HG03039 (cell line): ENCODE data around the gene HOXC12.

Experiments used
- ATAC-seq: cut with Tn5 transposase; IDR thresholded peaks from one replicate; pipeline ENCODE4 v1.9.1; 2021; ENCODE audit warnings: mild to moderate bottlenecking, moderate library complexity; ENCODE audit not compliant: unreplicated experiment

Gene HOXC12

GRCh38 chr12:53995002-53995377 lies 40.3 kb downstream of the HOXC12 start:
- no peak for ATAC-seq

DNA sequence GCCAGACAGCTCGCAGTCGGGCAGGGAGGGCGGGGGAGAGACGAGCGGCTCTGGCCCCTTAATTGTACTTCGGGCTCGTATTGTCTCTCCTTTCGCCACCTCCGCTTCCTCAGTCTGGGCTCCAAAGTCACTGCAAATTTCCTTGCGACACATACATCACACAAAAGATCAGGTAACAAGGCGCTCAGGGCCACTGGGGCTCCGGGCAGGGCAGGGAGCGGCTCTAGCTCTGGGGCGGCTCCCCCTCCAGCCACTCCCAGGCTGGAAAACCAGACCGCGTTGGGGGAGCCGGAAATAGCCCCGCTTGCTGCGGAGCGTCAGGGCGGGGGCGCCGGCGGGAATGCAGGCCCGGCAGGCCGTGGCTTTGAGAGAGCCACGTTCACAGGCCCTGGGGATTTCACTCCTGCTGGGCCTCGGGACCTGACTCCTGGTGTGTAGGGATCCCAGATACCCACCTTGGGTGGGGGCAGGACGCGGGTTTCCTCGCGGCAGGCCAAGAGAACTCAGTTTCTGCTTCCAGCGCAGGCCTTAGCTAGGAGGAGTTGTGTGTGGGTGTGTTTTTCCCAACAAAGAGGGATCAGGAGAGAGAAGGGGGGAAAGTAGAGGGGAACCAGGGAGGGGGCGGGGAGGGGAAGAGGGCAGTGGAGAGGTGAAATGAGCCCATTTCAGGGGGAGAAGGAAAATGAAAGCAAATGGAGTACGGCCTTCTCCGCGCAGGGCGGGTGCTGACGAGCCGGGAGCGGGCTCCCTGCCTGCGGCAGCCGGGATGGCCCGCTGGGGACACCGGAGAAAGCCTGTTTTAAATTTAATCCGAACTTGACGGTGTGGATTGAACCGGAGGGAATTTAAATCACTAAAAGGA lies 40.9 kb downstream of the HOXC12 start:
- ATAC-seq: no peak

DNA sequence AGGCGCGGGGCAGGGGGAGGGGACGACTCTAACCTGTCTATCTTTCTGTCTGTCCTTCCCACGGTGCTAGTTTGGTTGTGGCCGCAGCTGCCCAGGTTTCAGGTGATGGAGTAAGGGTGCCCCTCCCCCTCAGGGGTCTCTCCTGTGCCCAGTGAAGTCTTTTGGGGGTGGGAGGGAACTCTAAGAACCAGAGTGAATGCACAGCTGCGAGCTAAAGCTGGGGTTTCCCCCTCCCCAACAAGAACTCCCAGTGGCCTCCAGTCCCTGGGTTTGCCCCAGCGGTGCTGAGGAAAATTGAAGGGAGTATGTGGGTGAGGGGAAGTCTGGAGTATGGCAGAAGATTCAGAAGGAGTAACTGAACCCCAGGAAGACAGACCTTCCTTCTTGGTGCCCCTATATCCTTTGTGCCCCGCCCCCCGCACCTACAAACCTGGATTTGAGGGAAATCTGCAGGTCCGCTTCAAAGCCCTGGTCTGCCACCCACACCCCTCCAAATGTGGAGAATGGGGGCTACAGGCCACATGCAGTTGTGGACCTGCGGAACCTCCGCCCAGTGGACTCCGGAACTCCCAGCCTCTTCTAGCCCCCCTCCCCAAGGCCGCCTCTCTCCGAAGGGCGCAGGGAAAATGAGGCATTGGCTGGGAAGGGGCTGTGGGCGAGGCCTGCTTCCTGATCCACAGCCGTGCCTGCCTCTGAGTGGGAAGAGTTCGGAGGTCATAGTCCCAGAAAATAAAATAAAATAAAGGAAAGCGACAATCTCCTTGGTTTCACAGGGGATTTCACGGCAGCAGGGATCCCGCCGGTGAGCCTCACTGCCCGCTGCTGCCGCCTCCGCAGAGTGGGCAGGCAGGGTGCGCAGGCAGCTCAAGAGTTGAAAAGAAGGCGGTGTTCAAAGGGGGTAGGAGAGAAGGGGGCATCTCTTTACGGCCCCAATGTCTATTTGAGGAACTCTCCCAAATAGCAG lies 41.8 kb downstream of the HOXC12 start:
- ATAC-seq: no peak

- no peak for ATAC-seq
Measured at GRCh38 chr12:53997204-53998109, 42.8 kb downstream of the HOXC12 start.

DNA sequence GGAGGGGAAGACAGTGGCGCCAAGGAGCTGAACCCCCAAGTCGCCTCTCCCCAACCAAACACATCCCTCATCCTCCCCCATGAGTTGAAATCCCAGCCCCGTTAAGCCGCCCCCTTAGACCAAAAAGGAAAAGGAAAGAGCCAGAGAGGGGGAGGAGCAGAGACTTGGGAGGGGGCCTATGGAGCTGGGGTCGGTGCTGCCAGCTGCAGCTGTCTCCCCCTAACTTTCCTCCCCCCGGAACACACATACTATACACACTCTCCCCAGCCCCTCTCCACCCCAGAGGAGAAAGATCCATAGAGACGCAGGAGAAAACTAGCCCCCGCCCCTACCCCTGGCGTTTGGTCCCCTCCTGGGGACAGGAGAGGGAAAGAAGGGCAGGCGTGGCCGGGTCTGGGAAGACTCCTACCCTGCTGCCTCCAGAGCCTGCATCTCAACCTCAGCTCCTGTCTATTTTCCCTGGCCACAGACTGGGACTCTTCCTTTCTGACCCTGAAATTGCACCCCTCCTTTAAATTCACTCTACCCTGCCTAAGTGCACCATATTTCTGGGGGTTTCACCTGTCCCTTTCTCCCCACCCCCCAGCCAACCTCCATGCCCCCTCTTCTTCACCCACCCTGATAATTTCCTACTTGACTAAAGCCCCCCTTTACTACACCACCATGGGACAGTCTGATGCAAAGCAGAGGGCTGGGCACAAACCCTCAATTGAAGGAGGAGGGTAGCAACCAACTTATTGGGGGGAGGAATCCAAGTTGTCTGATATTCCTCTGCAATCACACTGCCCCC lies 43.6 kb downstream of the HOXC12 start:
- no peak for ATAC-seq

- ATAC-seq: no peak
Measured at GRCh38 chr12:53998900-53999236, 44.2 kb downstream of the HOXC12 start.

- ATAC-seq: no peak
Measured at GRCh38 chr12:53999559-54000115, 44.9 kb downstream of the HOXC12 start.

DNA sequence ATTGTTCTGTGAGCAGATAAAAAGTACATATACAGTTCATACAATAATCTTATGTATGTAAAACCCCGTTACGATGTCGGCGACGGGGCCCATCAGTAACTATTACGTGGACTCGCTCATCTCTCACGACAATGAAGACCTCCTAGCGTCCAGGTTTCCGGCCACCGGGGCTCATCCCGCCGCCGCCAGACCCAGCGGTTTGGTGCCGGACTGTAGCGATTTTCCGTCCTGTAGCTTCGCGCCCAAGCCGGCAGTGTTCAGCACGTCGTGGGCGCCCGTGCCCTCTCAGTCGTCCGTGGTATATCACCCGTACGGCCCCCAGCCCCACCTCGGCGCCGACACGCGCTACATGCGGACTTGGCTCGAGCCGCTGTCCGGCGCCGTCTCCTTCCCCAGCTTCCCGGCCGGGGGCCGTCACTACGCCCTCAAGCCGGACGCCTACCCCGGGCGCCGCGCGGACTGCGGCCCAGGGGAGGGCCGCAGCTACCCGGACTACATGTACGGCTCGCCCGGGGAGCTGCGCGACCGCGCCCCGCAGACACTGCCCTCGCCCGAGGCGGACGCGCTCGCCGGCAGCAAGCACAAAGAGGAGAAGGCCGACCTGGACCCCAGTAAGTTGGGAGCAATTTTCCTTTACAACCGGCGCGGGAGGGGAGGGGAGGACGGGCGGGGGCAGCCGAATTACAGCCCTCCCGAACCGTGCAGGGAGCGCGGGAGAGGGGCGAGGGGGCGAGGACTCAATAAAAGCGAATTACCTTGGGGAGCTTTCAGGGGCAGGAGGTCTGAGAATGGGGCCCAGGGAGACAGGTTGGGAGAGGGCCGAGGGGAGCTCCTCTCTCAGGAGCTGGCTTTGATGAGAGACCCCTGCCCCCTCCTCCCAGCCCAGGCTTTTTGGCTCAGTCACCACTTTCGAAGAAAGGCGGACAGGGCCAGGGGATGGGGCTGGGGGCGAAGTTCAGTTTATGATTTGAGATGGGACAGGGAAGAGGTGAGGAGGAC lies 45.7 kb downstream of the HOXC12 start, which contains the start of gene HOXC9:
HOXC9 (plus strand) TSS at position 46 of the 999 bp plus-strand sequence; CDS start at position 74, 28 bp downstream.
- ATAC-seq: no peak

- ATAC-seq: no peak
Measured at GRCh38 chr12:54001283-54002187, 46.8 kb downstream of the HOXC12 start.

DNA sequence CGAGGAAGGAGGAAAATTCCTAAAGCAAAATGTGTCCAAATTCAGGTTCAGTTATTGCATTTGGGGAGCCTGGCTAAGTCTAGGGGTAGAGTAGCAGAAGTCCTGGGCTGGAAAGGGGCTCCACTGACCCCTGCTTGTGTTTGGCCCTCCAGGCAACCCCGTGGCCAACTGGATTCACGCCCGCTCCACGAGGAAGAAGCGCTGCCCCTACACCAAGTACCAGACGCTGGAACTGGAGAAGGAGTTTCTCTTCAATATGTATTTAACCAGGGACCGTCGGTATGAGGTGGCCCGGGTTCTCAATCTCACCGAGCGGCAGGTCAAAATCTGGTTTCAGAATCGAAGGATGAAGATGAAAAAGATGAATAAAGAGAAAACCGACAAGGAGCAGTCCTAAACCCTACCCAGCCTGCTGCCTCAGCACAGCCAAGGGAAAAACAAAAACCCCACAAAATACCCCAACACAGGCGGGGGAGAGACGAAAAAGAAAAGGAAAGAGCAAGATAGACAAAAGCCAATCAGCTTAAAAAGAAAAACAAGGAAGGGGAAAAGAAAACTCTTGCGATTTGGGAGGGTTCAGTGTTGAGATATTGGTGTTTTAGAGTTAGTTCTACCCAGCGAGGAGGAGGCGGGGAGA lies 47.7 kb downstream of the HOXC12 start:
- no peak for ATAC-seq

DNA sequence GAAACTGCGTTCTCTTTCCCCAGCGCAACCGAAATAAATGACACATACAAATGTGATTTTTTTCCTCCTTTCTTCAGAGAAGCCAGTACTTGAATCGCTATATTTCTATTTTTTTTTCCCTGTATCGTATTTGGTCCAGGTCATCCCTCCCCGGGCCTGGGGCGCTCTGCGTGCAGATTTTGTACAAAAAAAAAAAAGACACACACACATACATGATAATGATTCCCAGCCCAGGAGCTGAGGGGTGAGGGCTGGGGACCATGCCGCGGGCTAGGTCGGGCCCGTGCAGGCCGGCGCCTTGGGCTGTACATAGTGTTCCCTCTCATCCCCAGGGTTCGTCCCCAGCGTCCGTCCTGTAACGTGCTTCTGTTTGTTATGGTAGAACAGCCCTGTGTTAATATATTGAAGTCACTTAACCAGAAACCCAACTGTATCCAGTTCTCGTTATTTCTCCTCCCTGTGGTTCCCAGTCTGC lies 48.2 kb downstream of the HOXC12 start:
- no peak for ATAC-seq

GRCh38 chr12:54003625-54004024 lies 48.9 kb downstream of the HOXC12 start:
- ATAC-seq: no peak

DNA sequence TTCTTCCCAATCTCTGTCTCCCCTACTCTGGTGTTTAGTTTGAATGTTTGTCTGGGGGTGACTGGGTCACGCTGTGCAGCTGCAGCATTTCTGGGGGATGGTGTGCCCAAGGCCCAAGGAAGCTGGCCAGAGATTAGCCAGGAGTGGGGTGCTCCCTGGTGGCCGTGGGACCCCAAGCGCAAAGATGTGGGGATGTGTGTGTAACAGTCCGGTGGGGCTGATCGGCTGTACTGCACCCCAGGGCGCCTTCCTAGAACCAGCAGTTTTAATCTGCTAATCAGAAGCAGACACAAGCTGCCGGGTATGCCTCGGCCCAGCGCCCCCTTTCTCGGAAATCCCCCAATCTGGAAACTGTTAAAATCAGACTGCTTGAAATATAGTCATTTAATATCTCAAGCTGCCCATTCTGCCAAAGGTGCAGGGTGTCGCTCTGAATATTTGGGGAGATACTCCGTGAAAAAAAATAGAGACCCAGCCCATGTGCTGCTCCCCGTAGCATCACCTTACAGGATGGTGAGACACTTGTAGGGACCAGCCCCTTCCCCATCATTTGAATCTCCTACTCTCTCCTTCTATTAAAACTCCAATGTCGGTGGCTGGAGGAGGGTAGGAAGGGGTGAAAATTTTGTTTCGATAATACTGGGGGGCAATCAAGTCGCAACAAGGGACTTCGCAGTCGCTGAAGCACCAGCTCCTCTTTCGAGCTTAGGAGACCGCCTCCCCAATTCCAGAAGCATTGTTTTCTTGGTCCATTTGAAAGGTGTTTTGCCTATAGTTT lies 49.5 kb downstream of the HOXC12 start:
- no peak for ATAC-seq

DNA sequence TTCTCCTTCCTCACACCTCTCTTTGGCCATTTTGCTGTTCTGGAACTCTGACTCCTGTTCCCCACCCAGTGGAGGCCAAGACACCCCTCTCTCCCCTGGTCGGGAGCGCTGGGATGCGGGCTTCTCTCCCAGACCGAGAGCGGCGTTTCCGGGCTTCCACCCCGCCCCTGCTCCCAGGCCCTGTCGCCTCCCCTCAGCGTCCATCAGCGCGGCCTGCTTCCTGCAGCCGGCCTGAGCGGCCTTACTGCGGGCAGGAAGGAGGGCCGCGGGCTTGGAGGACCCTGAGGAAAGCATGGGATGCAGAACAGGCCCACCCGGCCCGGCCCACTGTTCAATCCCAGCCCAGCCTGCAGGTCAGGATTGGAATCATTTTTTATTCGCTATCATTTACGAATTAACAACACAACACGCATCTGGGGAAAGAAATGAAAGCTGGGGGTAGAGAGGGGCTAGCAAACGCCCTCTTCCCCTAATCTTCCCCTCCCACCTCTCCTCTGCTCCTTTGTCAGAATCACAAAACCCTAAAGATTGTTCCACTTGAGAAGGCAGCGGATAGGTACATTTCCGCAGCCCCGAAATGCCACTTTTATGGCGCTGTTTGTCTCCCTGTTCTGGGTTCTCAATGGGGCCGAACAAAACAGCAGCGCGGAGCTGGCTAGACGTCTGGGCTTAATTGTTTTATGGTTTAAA lies 50.3 kb downstream of the HOXC12 start:
- ATAC-seq: no peak

DNA sequence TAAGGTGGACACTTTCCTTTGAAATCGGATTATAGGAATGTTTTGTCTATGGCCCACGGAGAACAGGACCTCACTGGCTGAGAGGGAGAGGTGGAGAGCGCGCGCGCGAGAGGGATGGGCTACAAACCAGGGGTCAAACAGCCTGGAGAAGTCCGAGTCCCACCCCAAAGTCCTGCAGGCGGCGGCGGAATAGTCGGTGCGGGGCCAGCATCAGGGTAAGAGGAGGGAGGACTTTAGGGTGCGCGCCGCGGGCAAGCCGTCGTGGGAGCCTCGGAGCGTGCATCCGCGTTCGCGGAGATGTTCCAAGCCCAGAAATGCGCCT lies 50.8 kb downstream of the HOXC12 start:
- ATAC-seq: no peak
